ENCODE measurements around the gene MYMK. TPM values are rescaled to one million over a fixed set of nuclear protein-coding genes. Genes with fewer than 3 reads are reported as not detected.

Gene MYMK
- total and polyA plus RNA-seq, 2 experiments from 2014 or later: not detected

- H4K20me1 ChIP-seq (replicated peaks; ENCODE audit: insufficient read depth): no peaks in the 10 kb centered on the region
- Mint-ChIP-seq H3K4me1 (no peaks in the 10 kb centered on the region), H3K27me3 (ENCODE audit: insufficient read depth, low read depth, poor library complexity) (peaks cover 9% of the 10 kb centered on the region), H3K27ac (no peak overlapping the region), H3K4me3 (no peak overlapping the region), H3K36me3 (ENCODE audit: low read depth) (no peaks in the 10 kb centered on the region), H3K9me3 (no peaks in the 10 kb centered on the region; the same call in 2 of the 3 replicates)
- H3K4me3 ChIP-seq: no peak overlapping the region
- H3K79me2 ChIP-seq (replicated peaks; ENCODE audit: insufficient read depth): no peaks in the 10 kb centered on the region
- H3K4me2 ChIP-seq: no peak overlapping the region
- no peak overlapping the region for H2AFZ ChIP-seq
- no peaks in the 10 kb centered on the region for H3K36me3 ChIP-seq (ENCODE audit: insufficient read depth)
- no peaks in the 10 kb centered on the region; the same call in 1 of the 2 replicates for H3K4me1 ChIP-seq (ENCODE audit: insufficient read depth)
- no peaks in the 10 kb centered on the region for H3K27me3 ChIP-seq (ENCODE audit: insufficient read depth)
- TF ChIP-seq STAT1 (IDR thresholded peaks at IDR 0.05; ENCODE audit: unreplicated experiment) (no peak), REST (IDR thresholded peaks at IDR 0.05; ENCODE audit: unreplicated experiment) (no peak), ETS1 (IDR thresholded peaks at IDR 0.05) (no peak), EZH2phosphoT487 (IDR thresholded peaks at IDR 0.05; ENCODE audit: unreplicated experiment) (no peak), ZNF331 (CRISPR knock-in tag; IDR thresholded peaks at IDR 0.05; ENCODE audit: low read depth) (no peak), JUNB (IDR thresholded peaks at IDR 0.05; ENCODE audit: unreplicated experiment) (no peak), EZH2 (IDR thresholded peaks at IDR 0.05; ENCODE audit: low read depth, unreplicated experiment) (no peak)
- TF ChIP-seq, protein P1, sequence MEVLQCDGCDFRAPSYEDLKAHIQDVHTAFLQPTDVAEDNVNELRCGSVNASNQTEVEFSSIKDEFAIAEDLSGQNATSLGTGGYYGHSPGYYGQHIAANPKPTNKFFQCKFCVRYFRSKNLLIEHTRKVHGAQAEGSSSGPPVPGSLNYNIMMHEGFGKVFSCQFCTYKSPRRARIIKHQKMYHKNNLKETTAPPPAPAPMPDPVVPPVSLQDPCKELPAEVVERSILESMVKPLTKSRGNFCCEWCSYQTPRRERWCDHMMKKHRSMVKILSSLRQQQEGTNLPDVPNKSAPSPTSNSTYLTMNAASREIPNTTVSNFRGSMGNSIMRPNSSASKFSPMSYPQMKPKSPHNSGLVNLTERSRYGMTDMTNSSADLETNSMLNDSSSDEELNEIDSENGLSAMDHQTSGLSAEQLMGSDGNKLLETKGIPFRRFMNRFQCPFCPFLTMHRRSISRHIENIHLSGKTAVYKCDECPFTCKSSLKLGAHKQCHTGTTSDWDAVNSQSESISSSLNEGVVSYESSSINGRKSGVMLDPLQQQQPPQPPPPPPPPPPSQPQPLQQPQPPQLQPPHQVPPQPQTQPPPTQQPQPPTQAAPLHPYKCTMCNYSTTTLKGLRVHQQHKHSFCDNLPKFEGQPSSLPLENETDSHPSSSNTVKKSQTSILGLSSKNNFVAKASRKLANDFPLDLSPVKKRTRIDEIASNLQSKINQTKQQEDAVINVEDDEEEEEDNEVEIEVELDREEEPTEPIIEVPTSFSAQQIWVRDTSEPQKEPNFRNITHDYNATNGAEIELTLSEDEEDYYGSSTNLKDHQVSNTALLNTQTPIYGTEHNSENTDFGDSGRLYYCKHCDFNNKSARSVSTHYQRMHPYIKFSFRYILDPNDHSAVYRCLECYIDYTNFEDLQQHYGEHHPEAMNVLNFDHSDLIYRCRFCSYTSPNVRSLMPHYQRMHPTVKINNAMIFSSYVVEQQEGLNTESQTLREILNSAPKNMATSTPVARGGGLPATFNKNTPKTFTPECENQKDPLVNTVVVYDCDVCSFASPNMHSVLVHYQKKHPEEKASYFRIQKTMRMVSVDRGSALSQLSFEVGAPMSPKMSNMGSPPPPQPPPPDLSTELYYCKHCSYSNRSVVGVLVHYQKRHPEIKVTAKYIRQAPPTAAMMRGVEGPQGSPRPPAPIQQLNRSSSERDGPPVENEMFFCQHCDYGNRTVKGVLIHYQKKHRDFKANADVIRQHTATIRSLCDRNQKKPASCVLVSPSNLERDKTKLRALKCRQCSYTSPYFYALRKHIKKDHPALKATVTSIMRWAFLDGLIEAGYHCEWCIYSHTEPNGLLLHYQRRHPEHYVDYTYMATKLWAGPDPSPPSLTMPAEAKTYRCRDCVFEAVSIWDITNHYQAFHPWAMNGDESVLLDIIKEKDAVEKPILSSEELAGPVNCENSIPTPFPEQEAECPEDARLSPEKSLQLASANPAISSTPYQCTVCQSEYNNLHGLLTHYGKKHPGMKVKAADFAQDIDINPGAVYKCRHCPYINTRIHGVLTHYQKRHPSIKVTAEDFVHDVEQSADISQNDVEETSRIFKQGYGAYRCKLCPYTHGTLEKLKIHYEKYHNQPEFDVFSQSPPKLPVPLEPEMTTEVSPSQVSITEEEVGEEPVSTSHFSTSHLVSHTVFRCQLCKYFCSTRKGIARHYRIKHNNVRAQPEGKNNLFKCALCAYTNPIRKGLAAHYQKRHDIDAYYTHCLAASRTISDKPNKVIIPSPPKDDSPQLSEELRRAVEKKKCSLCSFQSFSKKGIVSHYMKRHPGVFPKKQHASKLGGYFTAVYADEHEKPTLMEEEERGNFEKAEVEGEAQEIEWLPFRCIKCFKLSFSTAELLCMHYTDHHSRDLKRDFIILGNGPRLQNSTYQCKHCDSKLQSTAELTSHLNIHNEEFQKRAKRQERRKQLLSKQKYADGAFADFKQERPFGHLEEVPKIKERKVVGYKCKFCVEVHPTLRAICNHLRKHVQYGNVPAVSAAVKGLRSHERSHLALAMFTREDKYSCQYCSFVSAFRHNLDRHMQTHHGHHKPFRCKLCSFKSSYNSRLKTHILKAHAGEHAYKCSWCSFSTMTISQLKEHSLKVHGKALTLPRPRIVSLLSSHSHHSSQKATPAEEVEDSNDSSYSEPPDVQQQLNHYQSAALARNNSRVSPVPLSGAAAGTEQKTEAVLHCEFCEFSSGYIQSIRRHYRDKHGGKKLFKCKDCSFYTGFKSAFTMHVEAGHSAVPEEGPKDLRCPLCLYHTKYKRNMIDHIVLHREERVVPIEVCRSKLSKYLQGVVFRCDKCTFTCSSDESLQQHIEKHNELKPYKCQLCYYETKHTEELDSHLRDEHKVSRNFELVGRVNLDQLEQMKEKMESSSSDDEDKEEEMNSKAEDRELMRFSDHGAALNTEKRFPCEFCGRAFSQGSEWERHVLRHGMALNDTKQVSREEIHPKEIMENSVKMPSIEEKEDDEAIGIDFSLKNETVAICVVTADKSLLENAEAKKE (CRISPR knock-in tag; IDR thresholded peaks at IDR 0.05): no peak
- H3K27ac ChIP-seq (ENCODE audit: low read depth): no peak overlapping the region
- no peak for DNase-seq (ENCODE audit: low spot score)
- no peak for ATAC-seq
- no peaks in the 10 kb centered on the region for H3K9me2 ChIP-seq (ENCODE audit: insufficient read depth)
- H3F3A ChIP-seq (replicated peaks; ENCODE audit: low read depth): 0 out of 2 replicates have a peak, but pooled peaks cover 2% of the 10 kb centered on the region
Observed at GRCh38 chr9:133489253-133490190, 35.2 kb downstream of the MYMK start.

All from GM23338 (cell line).